ENCODE measurements around the gene SVEP1. TPM values are rescaled to one million over a fixed set of nuclear protein-coding genes. Genes with fewer than 3 reads are reported as not detected.

SVEP1 gene
- total RNA-seq, 4 donors from 2014 or later: 53.8 to 97.8 (median 78.8) TPM

GRCh38 chr9:110591526-110591925 is 12.0 kb upstream of the SVEP1 start:
- Histone ChIP-seq H3K4me3 (no peak overlapping the region), H3K9me3 (peaks cover 0 to 5% (median 0%) of the 10 kb centered on the region in 4 donors), H3K4me1 (no peaks in the 10 kb centered on the region), H3K27me3 (no peaks in the 10 kb centered on the region), H3K27ac (no peak overlapping the region), H3K36me3 (no peaks in the 10 kb centered on the region)
- WGBS, 2 donors: 16 to 27% methylated on average over 1 of the region's 1 CpG
- TF ChIP-seq, protein P1, sequence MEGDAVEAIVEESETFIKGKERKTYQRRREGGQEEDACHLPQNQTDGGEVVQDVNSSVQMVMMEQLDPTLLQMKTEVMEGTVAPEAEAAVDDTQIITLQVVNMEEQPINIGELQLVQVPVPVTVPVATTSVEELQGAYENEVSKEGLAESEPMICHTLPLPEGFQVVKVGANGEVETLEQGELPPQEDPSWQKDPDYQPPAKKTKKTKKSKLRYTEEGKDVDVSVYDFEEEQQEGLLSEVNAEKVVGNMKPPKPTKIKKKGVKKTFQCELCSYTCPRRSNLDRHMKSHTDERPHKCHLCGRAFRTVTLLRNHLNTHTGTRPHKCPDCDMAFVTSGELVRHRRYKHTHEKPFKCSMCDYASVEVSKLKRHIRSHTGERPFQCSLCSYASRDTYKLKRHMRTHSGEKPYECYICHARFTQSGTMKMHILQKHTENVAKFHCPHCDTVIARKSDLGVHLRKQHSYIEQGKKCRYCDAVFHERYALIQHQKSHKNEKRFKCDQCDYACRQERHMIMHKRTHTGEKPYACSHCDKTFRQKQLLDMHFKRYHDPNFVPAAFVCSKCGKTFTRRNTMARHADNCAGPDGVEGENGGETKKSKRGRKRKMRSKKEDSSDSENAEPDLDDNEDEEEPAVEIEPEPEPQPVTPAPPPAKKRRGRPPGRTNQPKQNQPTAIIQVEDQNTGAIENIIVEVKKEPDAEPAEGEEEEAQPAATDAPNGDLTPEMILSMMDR (IDR thresholded peaks at IDR 0.05): no peak
- TF ChIP-seq EP300 (IDR thresholded peaks at IDR 0.05) (no peak), POLR2A (IDR thresholded peaks at IDR 0.05) (no peak)
- DNase-seq (ENCODE audit: low spot score in 2 of 2): no peak

- Histone ChIP-seq H3K9me3 (peaks cover 0 to 5% (median 0%) of the 10 kb centered on the region in 4 donors), H3K27ac (no peak overlapping the region), H3K27me3 (no peaks in the 10 kb centered on the region), H3K36me3 (no peaks in the 10 kb centered on the region), H3K4me3 (no peak overlapping the region), H3K4me1 (no peaks in the 10 kb centered on the region)
- 72 to 76% methylated on average over 1 of the region's 1 CpG for WGBS, 2 donors
- TF ChIP-seq EP300 (IDR thresholded peaks at IDR 0.05) (no peak), POLR2A (IDR thresholded peaks at IDR 0.05) (no peak)
- TF ChIP-seq, protein P1 (IDR thresholded peaks at IDR 0.05): no peak
- DNase-seq (ENCODE audit: low spot score in 2 of 2): no peak
Measured at GRCh38 chr9:110590816-110591215, 11.3 kb upstream of the SVEP1 start.

DNA sequence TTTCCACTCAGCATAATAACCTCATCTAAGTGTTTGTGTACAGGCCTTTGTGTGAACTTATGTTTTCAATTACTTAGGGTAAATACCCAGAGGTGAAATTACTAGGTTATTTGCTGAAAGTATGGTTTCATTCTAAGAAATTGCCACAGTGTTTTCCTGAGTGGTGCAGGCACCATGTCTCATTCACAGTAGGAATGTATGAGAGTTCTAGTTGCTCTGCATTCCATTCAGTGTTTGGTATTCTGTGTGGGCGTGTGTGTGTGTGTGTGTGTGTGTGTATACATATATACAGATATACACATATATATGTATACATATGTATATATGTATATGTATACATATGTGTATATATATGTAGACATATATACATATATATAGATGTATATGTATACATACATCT is 8.8 kb upstream of the SVEP1 start:
- DNase-seq (ENCODE audit: low spot score in 2 of 2): no peak
- Histone ChIP-seq H3K36me3 (no peaks in the 10 kb centered on the region), H3K4me1 (no peaks in the 10 kb centered on the region), H3K9me3 (peaks cover 0 to 19% (median 0%) of the 10 kb centered on the region in 4 donors), H3K4me3 (no peak overlapping the region), H3K27ac (no peak overlapping the region), H3K27me3 (no peaks in the 10 kb centered on the region)
- WGBS, 2 donors: 63 to 74% methylated on average over 1 of the region's 1 CpG
- TF ChIP-seq EP300 (IDR thresholded peaks at IDR 0.05): no peak
- TF ChIP-seq, protein P1 (IDR thresholded peaks at IDR 0.05): no peak
- TF ChIP-seq POLR2A (IDR thresholded peaks at IDR 0.05): no peak

GRCh38 chr9:110583237-110583636 is 3.7 kb upstream of the SVEP1 start:
- Histone ChIP-seq H3K36me3 (no peaks in the 10 kb centered on the region), H3K27me3 (peaks cover 0 to 9% of the 10 kb centered on the region in 2 donors), H3K9me3 (peaks cover 0 to 14% (median 0%) of the 10 kb centered on the region in 4 donors), H3K27ac (no peak overlapping the region), H3K4me3 (no peak overlapping the region), H3K4me1 (peaks cover 0 to 21% (median 0%) of the 10 kb centered on the region in 4 donors)
- no peak for DNase-seq (ENCODE audit: low spot score in 2 of 2)
- TF ChIP-seq POLR2A (IDR thresholded peaks at IDR 0.05): no peak
- TF ChIP-seq, protein P1 (IDR thresholded peaks at IDR 0.05): peak in 1 of 5 experiments; percentile 22
- TF ChIP-seq EP300 (IDR thresholded peaks at IDR 0.05): no peak
- WGBS, 2 donors: 48 to 54% methylated on average over 4 of the region's 4 CpGs

- H3K27ac ChIP-seq: no peak overlapping the region
- WGBS, 2 donors: 71 to 72% methylated on average over 3 of the region's 3 CpGs
- H3K27me3 ChIP-seq: peaks cover 0 to 9% of the 10 kb centered on the region in 2 donors
- TF ChIP-seq POLR2A (IDR thresholded peaks at IDR 0.05): no peak
- TF ChIP-seq EP300 (IDR thresholded peaks at IDR 0.05): no peak
- TF ChIP-seq, protein P1 (IDR thresholded peaks at IDR 0.05): no peak
- peaks cover 0 to 21% (median 0%) of the 10 kb centered on the region in 4 donors for H3K4me1 ChIP-seq
- H3K9me3 ChIP-seq: peaks cover 0 to 17% (median 0%) of the 10 kb centered on the region in 4 donors
- no peak for DNase-seq (ENCODE audit: low spot score in 2 of 2)
- H3K4me3 ChIP-seq: no peak overlapping the region
- no peaks in the 10 kb centered on the region for H3K36me3 ChIP-seq
Measured at GRCh38 chr9:110582156-110582555, 2.6 kb upstream of the SVEP1 start.
